GM23338 (cell line): ENCODE measurements around the gene F2. TPM values are rescaled to one million over a fixed set of nuclear protein-coding genes. Genes with fewer than 3 reads are reported as not detected.

ENCODE experiments used
- ATAC-seq: fragments of 200-7000 bp; cut with Tn5 transposase; 3 replicates; pipeline ENCODE4 v1.9.1; 2020
- DNase-seq: peaks from one replicate; pipeline ENCODE4 v3.0.0-alpha.2; 2015; ENCODE audit warnings: low spot score
- H2AFZ ChIP-seq: fragments of 200-600 bp; sonication (generic); 2 replicates; pipeline ENCODE4 v1.8.0; 2016; ENCODE audit warnings: antibody characterized with exemption, mild to moderate bottlenecking, moderate library complexity
- H3F3A ChIP-seq: fragments of 200-600 bp; sonication (generic); replicated peaks from 2 replicates; pipeline ENCODE4 v1.8.0; 2017; ENCODE audit warnings: antibody characterized with exemption, mixed run types, low read depth
- H3K27ac ChIP-seq: fragments of 200-600 bp; sonication (generic); 2 replicates; pipeline ENCODE4 v1.6.1; 2016; ENCODE audit warnings: low read depth
- H3K27me3 ChIP-seq: fragments of 200-600 bp; sonication (generic); 2 replicates; pipeline ENCODE4 v1.8.0; 2016; ENCODE audit warnings: mild to moderate bottlenecking, mixed run types, moderate library complexity; ENCODE audit not compliant: insufficient read depth
- H3K36me3 ChIP-seq: fragments of 200-600 bp; sonication (generic); 2 replicates; pipeline ENCODE4 v1.8.0; 2016; ENCODE audit warnings: mild to moderate bottlenecking; ENCODE audit not compliant: insufficient read depth
- H3K4me1 ChIP-seq: fragments of 200-600 bp; sonication (generic); 2 replicates; pipeline ENCODE4 v1.8.0; 2016; ENCODE audit warnings: mild to moderate bottlenecking, moderate library complexity; ENCODE audit not compliant: insufficient read depth
- H3K4me2 ChIP-seq: fragments of 200-600 bp; sonication (generic); 2 replicates; pipeline ENCODE4 v1.7.1; 2017; ENCODE audit warnings: mixed run types
- H3K4me3 ChIP-seq: fragments of 200-600 bp; sonication (generic); 2 replicates; pipeline ENCODE4 v1.6.1; 2016; ENCODE audit warnings: mixed run types
- H3K79me2 ChIP-seq: fragments of 200-600 bp; sonication (generic); replicated peaks from 2 replicates; pipeline ENCODE4 v1.8.0; 2017; ENCODE audit warnings: mild to moderate bottlenecking; ENCODE audit not compliant: insufficient read depth
- H3K9me2 ChIP-seq: fragments of 200-600 bp; sonication (generic); 2 replicates; pipeline ENCODE4 v1.8.0; 2017; ENCODE audit not compliant: insufficient read depth
- H4K20me1 ChIP-seq: fragments of 200-600 bp; sonication (generic); replicated peaks from 2 replicates; pipeline ENCODE4 v1.8.0; 2017; ENCODE audit warnings: mild to moderate bottlenecking; ENCODE audit not compliant: insufficient read depth
- H3K27ac Mint-ChIP-seq: 2 replicates; pipeline ENCODE4 v1.8.0; 2020; ENCODE audit warnings: inconsistent platforms, mild to moderate bottlenecking, moderate library complexity, mixed read lengths
- H3K27me3 Mint-ChIP-seq: 3 replicates; pipeline ENCODE4 v1.8.0; 2022; ENCODE audit warnings: low read depth, mild to moderate bottlenecking, moderate library complexity, mixed read lengths, inconsistent platforms; ENCODE audit not compliant: insufficient read depth, poor library complexity
- H3K36me3 Mint-ChIP-seq: 3 replicates; pipeline ENCODE4 v1.8.0; 2021; ENCODE audit warnings: low read depth, mild to moderate bottlenecking, inconsistent platforms, moderate library complexity, mixed read lengths
- H3K4me1 Mint-ChIP-seq: 3 replicates; pipeline ENCODE4 v1.8.0; 2020; ENCODE audit warnings: mild to moderate bottlenecking, inconsistent platforms, mixed read lengths
- H3K4me3 Mint-ChIP-seq: 3 replicates; pipeline ENCODE4 v1.8.0; 2021; ENCODE audit warnings: moderate library complexity, mild to moderate bottlenecking, inconsistent platforms, mixed read lengths
- H3K9me3 Mint-ChIP-seq: 3 replicates; pipeline ENCODE4 v1.8.0; 2020; ENCODE audit warnings: moderate library complexity, mild to moderate bottlenecking, inconsistent platforms, mixed read lengths
- EZH2phosphoT487 ChIP-seq: fragments of 200-600 bp; sonication (generic); IDR thresholded peaks from one replicate; pipeline ENCODE4 v1.8.1; 2018; ENCODE audit warnings: antibody characterized with exemption; ENCODE audit not compliant: unreplicated experiment
- JUNB ChIP-seq: IDR thresholded peaks from one replicate; pipeline ENCODE4 v1.6.1; 2016; ENCODE audit warnings: antibody characterized with exemption; ENCODE audit not compliant: unreplicated experiment
- NANOG ChIP-seq: IDR thresholded peaks from 2 replicates; pipeline ENCODE4 v1.6.1; 2016; ENCODE audit warnings: antibody characterized with exemption, borderline replicate concordance
- STAT1 ChIP-seq: IDR thresholded peaks from one replicate; pipeline ENCODE4 v1.6.1; 2016; ENCODE audit warnings: antibody characterized with exemption; ENCODE audit not compliant: unreplicated experiment
- ZNF462 ChIP-seq: fragments of 250-450 bp; sonication (Bioruptor Pico); IDR thresholded peaks from 2 replicates; pipeline ENCODE4 v1.5.0; 2020; ENCODE audit warnings: mild to moderate bottlenecking, moderate library complexity
- polyA plus RNA-seq: library from polyadenylated mRNA; unstranded; fragments of >200 nt; fragmentation: Nextera tagmentation; extraction: Ambion mirVana; gene quantifications from 2 replicates; pipeline ENCODE4 v1.2.1, GENCODE V29; 2016
- total RNA-seq: library from RNA; depleted of rRNA; stranded (reverse); fragments of >200 nt; shearing (Covaris generic); gene quantifications from 2 replicates; pipeline ENCODE4 v1.2.3, GENCODE V29; 2014

F2 gene
- total and polyA plus RNA-seq, 2 experiments from 2014 or later: 0.21 TPM; not detected in 1

- Histone ChIP-seq H4K20me1 (no peaks in the 10 kb centered on the region), H2AFZ (no peak overlapping the region), H3K27ac (peak overlapping the region; percentile 86), H3K36me3 (peaks cover 9% of the 10 kb centered on the region; the same call in 1 of the 2 replicates), H3K4me3 (no peak overlapping the region), H3K4me1 (peaks cover 19% of the 10 kb centered on the region), H3K27me3 (no peaks in the 10 kb centered on the region), H3K4me2 (peak overlapping the region; percentile 11), H3K79me2 (no peaks in the 10 kb centered on the region), H3F3A (peaks cover 5% of the 10 kb centered on the region; the same call in 1 of the 2 replicates), H3K9me2 (no peaks in the 10 kb centered on the region)
- Mint-ChIP-seq H3K36me3 (peaks cover 24% of the 10 kb centered on the region), H3K4me3 (peak overlapping the region; percentile 41), H3K27me3 (peaks cover 9% of the 10 kb centered on the region), H3K27ac (peak overlapping the region; percentile 91), H3K9me3 (no peaks in the 10 kb centered on the region), H3K4me1 (peaks cover 20% of the 10 kb centered on the region)
- DNase-seq: peak; percentile 92
- TF ChIP-seq STAT1 (no peak), JUNB (no peak), NANOG (no peak), ZNF462 (CRISPR knock-in tag) (no peak), EZH2phosphoT487 (no peak)
- ATAC-seq: peak; percentile 94
Observed at GRCh38 chr11:46674463-46675287, 44.3 kb upstream of the F2 start.
